ENCODE measurements around the gene PINK1.

Gene PINK1

GRCh38 chr1:20648438-20648837, 15.2 kb downstream of the PINK1 start:
- CTCF ChIA-PET, result interaction anchor here (0.6 to 1.3 kb wide), 2 partner anchors 31 to 74 kb away, joined by 3 to 6 read pairs; no protein-coding TSS in a partner anchor
- H3K27ac ChIP-seq (ENCODE audit: extremely low read depth, low read depth, low read length), result no peak overlapping the region
- TF ChIP-seq ZNF518A (tag by site-specific recombination; conservative IDR thresholded peaks at IDR 0.05; ENCODE audit: low read depth), result no peak
- TF ChIP-seq PBX3 (CRISPR knock-in tag; IDR thresholded peaks at IDR 0.05), result no peak
- TF ChIP-seq HOXA7 (CRISPR knock-in tag; IDR thresholded peaks at IDR 0.05; ENCODE audit: borderline replicate concordance), result no peak
- no peak for TF ChIP-seq OVOL3 (tag by site-specific recombination; IDR thresholded peaks at IDR 0.05)
- no peak for TF ChIP-seq ZSCAN16 (tag by site-specific recombination; IDR thresholded peaks at IDR 0.05)
- no peaks in the 10 kb centered on the region for H3K9me3 ChIP-seq (ENCODE audit: control insufficient read depth, insufficient read depth, low read depth, low read length)
- H3K36me3 ChIP-seq (ENCODE audit: control insufficient read depth in 2 of 2, insufficient read depth in 1 of 2, low read length in 2 of 2), result peaks cover 21 to 85% of the 10 kb centered on the region in 2 experiments
- H3K4me1 ChIP-seq (ENCODE audit: control insufficient read depth, insufficient read depth, low read length), result no peaks in the 10 kb centered on the region
- POLR2A ChIA-PET, result interaction anchor here (1.7 kb wide), 1 partner anchor 14 kb away, joined by 7 read pairs; no protein-coding TSS in a partner anchor
- no peak overlapping the region for H3K4me3 ChIP-seq (ENCODE audit: low read depth, low read length)

GRCh38 chr1:20648946-20649345, 15.7 kb downstream of the PINK1 start:
- no peaks in the 10 kb centered on the region for H3K4me1 ChIP-seq (ENCODE audit: control insufficient read depth, insufficient read depth, low read length)
- no peaks in the 10 kb centered on the region for H3K9me3 ChIP-seq (ENCODE audit: control insufficient read depth, insufficient read depth, low read depth, low read length)
- peaks cover 25 to 86% of the 10 kb centered on the region in 2 experiments for H3K36me3 ChIP-seq (ENCODE audit: control insufficient read depth in 2 of 2, insufficient read depth in 1 of 2, low read length in 2 of 2)
- no peak overlapping the region for H3K4me3 ChIP-seq (ENCODE audit: low read depth, low read length)
- TF ChIP-seq ZFP37 (tag by site-specific recombination; IDR thresholded peaks at IDR 0.05) (no peak), ZBTB6 (tag by site-specific recombination; IDR thresholded peaks at IDR 0.05) (no peak), ZNF404 (tag by site-specific recombination; IDR thresholded peaks at IDR 0.05) (no peak), ZNF629 (tag by site-specific recombination; IDR thresholded peaks at IDR 0.05) (no peak)
- CTCF ChIA-PET, result interaction anchor here (0.6 to 1.2 kb wide), 3 partner anchors 16 to 282 kb away, joined by 3 read pairs; no protein-coding TSS in a partner anchor
- POLR2A ChIA-PET, result interaction anchor here (1.7 kb wide), 1 partner anchor 15 kb away, joined by 7 read pairs; no protein-coding TSS in a partner anchor
- no peak overlapping the region for H3K27ac ChIP-seq (ENCODE audit: extremely low read depth, low read depth, low read length)

- POLR2A ChIA-PET, result interaction anchor here (1.2 to 1.4 kb wide), 2 partner anchors 9 kb away, joined by 3 to 4 read pairs; partner anchors contain the start of gene DDOST
- Histone ChIP-seq H3K4me1 (ENCODE audit: control insufficient read depth, insufficient read depth, low read length) (no peaks in the 10 kb centered on the region), H3K36me3 (ENCODE audit: control insufficient read depth in 2 of 2, insufficient read depth in 1 of 2, low read length in 2 of 2) (peaks cover 38 to 98% of the 10 kb centered on the region in 2 experiments), H3K4me3 (ENCODE audit: low read depth, low read length) (no peak overlapping the region), H3K27ac (ENCODE audit: extremely low read depth, low read depth, low read length) (no peak overlapping the region), H3K9me3 (ENCODE audit: control insufficient read depth, insufficient read depth, low read depth, low read length) (no peaks in the 10 kb centered on the region)
- CTCF ChIA-PET, result interaction anchor here (1.1 to 1.2 kb wide), 2 partner anchors 9 to 19 kb away, joined by 3 read pairs; no protein-coding TSS in a partner anchor
- TF ChIP-seq MYNN (tag by site-specific recombination; IDR thresholded peaks at IDR 0.05; ENCODE audit: borderline replicate concordance) (no peak), ZFP41 (tag by site-specific recombination; IDR thresholded peaks at IDR 0.05; ENCODE audit: borderline replicate concordance) (no peak), ZNF549 (tag by site-specific recombination; IDR thresholded peaks at IDR 0.05) (no peak), ZNF157 (tag by site-specific recombination; IDR thresholded peaks at IDR 0.05) (no peak), TRIM28 (IDR thresholded peaks at IDR 0.05; ENCODE audit: borderline replicate concordance, low read length) (no peak), ZNF416 (tag by site-specific recombination; IDR thresholded peaks at IDR 0.05) (no peak), ZBTB17 (tag by site-specific recombination; IDR thresholded peaks at IDR 0.05) (no peak), ZBTB1 (tag by site-specific recombination; IDR thresholded peaks at IDR 0.05) (no peak), KLF17 (tag by site-specific recombination; IDR thresholded peaks at IDR 0.05) (no peak), BCL6B (tag by site-specific recombination; IDR thresholded peaks at IDR 0.05) (no peak), ZNF560 (tag by site-specific recombination; IDR thresholded peaks at IDR 0.05; ENCODE audit: borderline replicate concordance) (no peak), ZNF324 (tag by site-specific recombination; IDR thresholded peaks at IDR 0.05) (no peak), ZNF202 (tag by site-specific recombination; IDR thresholded peaks at IDR 0.05; ENCODE audit: borderline replicate concordance) (no peak), OSR2 (tag by site-specific recombination; IDR thresholded peaks at IDR 0.05) (no peak)
Measured at GRCh38 chr1:20652300-20652699, 19.0 kb downstream of the PINK1 start.

Data from HEK293 (cell line).